ENCODE data around the gene NTM.

Gene NTM

GRCh38 chr11:131978351-131978750 lies 607.9 kb downstream of the NTM start:
- TF ChIP-seq CTCF (IDR thresholded peaks at IDR 0.05; ENCODE audit: low read depth, low read length), result no peak
- DNase-seq (ENCODE audit: low read depth in 2 of 2), result no peak
- no peak overlapping the region for H3K4me3 ChIP-seq (replicated peaks in 1 of 2; ENCODE audit: low read depth in 2 of 2, low read length in 2 of 2)

GRCh38 chr11:131979364-131979763 lies 608.9 kb downstream of the NTM start:
- H3K4me3 ChIP-seq (replicated peaks in 1 of 2; ENCODE audit: low read depth in 2 of 2, low read length in 2 of 2), result no peak overlapping the region
- TF ChIP-seq CTCF (IDR thresholded peaks at IDR 0.05; ENCODE audit: low read depth, low read length), result no peak
- DNase-seq (ENCODE audit: low read depth in 2 of 2), result no peak

- no peak for TF ChIP-seq CTCF (IDR thresholded peaks at IDR 0.05; ENCODE audit: low read depth, low read length)
- no peak for DNase-seq (ENCODE audit: low read depth in 2 of 2)
These were observed 609.8 kb downstream of the NTM start for GRCh38 chr11:131980199-131980598.

GRCh38 chr11:131980888-131981668 lies 610.7 kb downstream of the NTM start:
- DNase-seq (ENCODE audit: low read depth in 2 of 2), result peak in 1 of 2 donors; percentile 16
- H3K4me3 ChIP-seq (replicated peaks in 1 of 2; ENCODE audit: low read depth in 2 of 2, low read length in 2 of 2), result no peak overlapping the region

More at GRCh38 chr11:131980199-131980598, 609.8 kb downstream of the NTM start:
- H3K4me3 ChIP-seq (replicated peaks in 1 of 2; ENCODE audit: low read depth in 2 of 2, low read length in 2 of 2), result no peak overlapping the region

GRCh38 chr11:131982154-131982553 lies 611.7 kb downstream of the NTM start:
- no peak for DNase-seq (ENCODE audit: low read depth in 2 of 2)
- no peak overlapping the region for H3K4me3 ChIP-seq (replicated peaks in 1 of 2; ENCODE audit: low read depth in 2 of 2, low read length in 2 of 2)
- TF ChIP-seq CTCF (IDR thresholded peaks at IDR 0.05; ENCODE audit: low read depth, low read length), result no peak

More at GRCh38 chr11:131980888-131981668, 610.7 kb downstream of the NTM start:
- TF ChIP-seq CTCF (IDR thresholded peaks at IDR 0.05; ENCODE audit: low read depth, low read length), result no peak

- DNase-seq (ENCODE audit: low read depth in 2 of 2), result no peak
- TF ChIP-seq CTCF (IDR thresholded peaks at IDR 0.05; ENCODE audit: low read depth, low read length), result no peak
- H3K4me3 ChIP-seq (replicated peaks in 1 of 2; ENCODE audit: low read depth in 2 of 2, low read length in 2 of 2), result no peak overlapping the region
These were observed 615.5 kb downstream of the NTM start for GRCh38 chr11:131985846-131986301.
